CD4-positive, CD25-positive, alpha-beta regulatory T cell (primary cell): ENCODE measurements around the gene DBP. TPM values are rescaled to one million over a fixed set of nuclear protein-coding genes. Genes with fewer than 3 reads are reported as not detected.
A peak's percentile ranks its signal among the peaks of the same experiment; 100 is the strongest.

ENCODE experiments used
- ATAC-seq, 2 donors: fragments of 150-1000 bp; cut with Tn5 transposase; one replicate each; pipeline ENCODE4 v1.10.0; 2021; ENCODE audit warnings: low read depth in 2 of 2, moderate number of reproducible peaks in 2 of 2, moderate library complexity in 1 of 2
- DNase-seq, 3 donors: peaks; one replicate each; pipeline versions ENCODE4 v3.0.0 to v3.0.0-alpha.2; 2012 to 2022; ENCODE audit warnings: mixed read lengths in 1 of 3
- H3K27ac ChIP-seq: one replicate; pipeline ENCODE4 v1.7.0; 2013; ENCODE audit warnings: mild to moderate bottlenecking, low read length; ENCODE audit not compliant: insufficient read depth, poor library complexity, severe bottlenecking
- H3K27me3 ChIP-seq: one replicate; pipeline ENCODE4 v1.7.0; 2013; ENCODE audit warnings: low read length; ENCODE audit not compliant: control insufficient read depth, insufficient read depth
- H3K36me3 ChIP-seq: one replicate; pipeline ENCODE4 v1.7.0; 2013; ENCODE audit warnings: mild to moderate bottlenecking, low read length, moderate library complexity; ENCODE audit not compliant: control insufficient read depth, insufficient read depth
- H3K4me1 ChIP-seq: 2 replicates; pipeline ENCODE4 v1.7.0; 2013; ENCODE audit warnings: mild to moderate bottlenecking, low read length; ENCODE audit not compliant: insufficient read depth, control insufficient read depth, poor library complexity, severe bottlenecking
- H3K4me3 ChIP-seq: one replicate; pipeline ENCODE4 v1.7.0; 2013; ENCODE audit warnings: low read depth, mild to moderate bottlenecking, low read length, moderate library complexity
- H3K9me3 ChIP-seq, 2 experiments: 1 replicate in 1 of 2; 2 replicates in 1 of 2; pipeline ENCODE4 v1.7.0; 2013; ENCODE audit warnings: low read length in 2 of 2, mild to moderate bottlenecking in 1 of 2, moderate library complexity in 1 of 2; ENCODE audit not compliant: control insufficient read depth in 2 of 2
- H3K27ac Mint-ChIP-seq, 3 donors: one replicate each; pipeline ENCODE4 v1.8.0; 2020 to 2022; ENCODE audit warnings: mild to moderate bottlenecking in 3 of 3, mixed read lengths in 3 of 3, moderate library complexity in 2 of 3
- H3K27me3 Mint-ChIP-seq: one replicate; pipeline ENCODE4 v1.8.0; 2022; ENCODE audit warnings: mild to moderate bottlenecking, mixed read lengths
- H3K36me3 Mint-ChIP-seq: one replicate; pipeline ENCODE4 v1.8.0; 2020; ENCODE audit warnings: mixed read lengths
- H3K4me1 Mint-ChIP-seq, 4 donors: one replicate each; pipeline ENCODE4 v1.8.0; 2020 to 2022; ENCODE audit warnings: mixed read lengths in 4 of 4, mild to moderate bottlenecking in 1 of 4
- H3K4me3 Mint-ChIP-seq, 4 donors: one replicate each; pipeline ENCODE4 v1.8.0; 2020 to 2022; ENCODE audit warnings: mild to moderate bottlenecking in 4 of 4, mixed read lengths in 4 of 4, moderate library complexity in 3 of 4
- H3K9me3 Mint-ChIP-seq, 7 donors: one replicate each; pipeline ENCODE4 v1.8.0; 2020 to 2022; ENCODE audit warnings: mixed read lengths in 7 of 7, mild to moderate bottlenecking in 3 of 7, moderate library complexity in 2 of 7
- polyA plus RNA-seq, 4 donors: library from polyadenylated mRNA; unstranded; fragments of 300-500 nt; fragmentation: Illumina TruSeq; gene quantifications; one replicate each; pipeline ENCODE4 v1.2.3, GENCODE V29; 2021
- total RNA-seq: library from RNA; stranded (reverse); gene quantifications from one replicate; pipeline ENCODE4 v1.2.3, GENCODE V29; 2022

DBP gene
- total and polyA plus RNA-seq, 5 donors from 2014 or later, result 37.7 to 96.6 (median 85.3) TPM

- H3K9me3 Mint-ChIP-seq, result no peaks in the 10 kb centered on the region
- no peak overlapping the region for H3K4me3 ChIP-seq
- H3K27ac ChIP-seq, result no peak overlapping the region
- H3K36me3 ChIP-seq, result no peaks in the 10 kb centered on the region
- peaks cover 0 to 6% (median 5%) of the 10 kb centered on the region in 4 donors for H3K4me1 Mint-ChIP-seq
- H3K4me1 ChIP-seq, result peaks cover 7% of the 10 kb centered on the region
- H3K36me3 Mint-ChIP-seq, result no peaks in the 10 kb centered on the region
- H3K27ac Mint-ChIP-seq, result no peak overlapping the region
- no peaks in the 10 kb centered on the region for H3K9me3 ChIP-seq
- H3K27me3 Mint-ChIP-seq, result peaks cover 1% of the 10 kb centered on the region
- DNase-seq, result no peak
- no peak overlapping the region for H3K4me3 Mint-ChIP-seq
- no peaks in the 10 kb centered on the region for H3K27me3 ChIP-seq
- ATAC-seq, result no peak
Measured at GRCh38 chr19:48678201-48678600, 41.0 kb upstream of the DBP start.

- ATAC-seq (no peak), DNase-seq (no peak)
- H3K27ac Mint-ChIP-seq, result no peak overlapping the region
- no peak overlapping the region for H3K4me3 Mint-ChIP-seq
- H3K27me3 ChIP-seq, result no peaks in the 10 kb centered on the region
- H3K4me3 ChIP-seq, result no peak overlapping the region
- peaks cover 7% of the 10 kb centered on the region for H3K4me1 ChIP-seq
- H3K27me3 Mint-ChIP-seq, result no peaks in the 10 kb centered on the region
- H3K36me3 ChIP-seq, result no peaks in the 10 kb centered on the region
- no peaks in the 10 kb centered on the region for H3K36me3 Mint-ChIP-seq
- H3K4me1 Mint-ChIP-seq, result peaks cover 0 to 6% (median 5%) of the 10 kb centered on the region in 4 donors
- H3K9me3 ChIP-seq, result no peaks in the 10 kb centered on the region
- no peak overlapping the region for H3K27ac ChIP-seq
- H3K9me3 Mint-ChIP-seq, result no peaks in the 10 kb centered on the region
Measured at GRCh38 chr19:48676887-48677286, 39.7 kb upstream of the DBP start.

GRCh38 chr19:48676487-48676886, 39.3 kb upstream of the DBP start:
- no peaks in the 10 kb centered on the region for H3K27me3 Mint-ChIP-seq
- H3K27ac Mint-ChIP-seq, result no peak overlapping the region
- Histone ChIP-seq H3K27ac (no peak overlapping the region), H3K9me3 (no peaks in the 10 kb centered on the region), H3K27me3 (no peaks in the 10 kb centered on the region), H3K4me3 (no peak overlapping the region), H3K36me3 (no peaks in the 10 kb centered on the region), H3K4me1 (peaks cover 7% of the 10 kb centered on the region)
- ATAC-seq, result no peak
- no peaks in the 10 kb centered on the region for H3K36me3 Mint-ChIP-seq
- no peak for DNase-seq
- H3K9me3 Mint-ChIP-seq, result no peaks in the 10 kb centered on the region
- peaks cover 0 to 6% (median 5%) of the 10 kb centered on the region in 4 donors for H3K4me1 Mint-ChIP-seq
- H3K4me3 Mint-ChIP-seq, result no peak overlapping the region

DNA sequence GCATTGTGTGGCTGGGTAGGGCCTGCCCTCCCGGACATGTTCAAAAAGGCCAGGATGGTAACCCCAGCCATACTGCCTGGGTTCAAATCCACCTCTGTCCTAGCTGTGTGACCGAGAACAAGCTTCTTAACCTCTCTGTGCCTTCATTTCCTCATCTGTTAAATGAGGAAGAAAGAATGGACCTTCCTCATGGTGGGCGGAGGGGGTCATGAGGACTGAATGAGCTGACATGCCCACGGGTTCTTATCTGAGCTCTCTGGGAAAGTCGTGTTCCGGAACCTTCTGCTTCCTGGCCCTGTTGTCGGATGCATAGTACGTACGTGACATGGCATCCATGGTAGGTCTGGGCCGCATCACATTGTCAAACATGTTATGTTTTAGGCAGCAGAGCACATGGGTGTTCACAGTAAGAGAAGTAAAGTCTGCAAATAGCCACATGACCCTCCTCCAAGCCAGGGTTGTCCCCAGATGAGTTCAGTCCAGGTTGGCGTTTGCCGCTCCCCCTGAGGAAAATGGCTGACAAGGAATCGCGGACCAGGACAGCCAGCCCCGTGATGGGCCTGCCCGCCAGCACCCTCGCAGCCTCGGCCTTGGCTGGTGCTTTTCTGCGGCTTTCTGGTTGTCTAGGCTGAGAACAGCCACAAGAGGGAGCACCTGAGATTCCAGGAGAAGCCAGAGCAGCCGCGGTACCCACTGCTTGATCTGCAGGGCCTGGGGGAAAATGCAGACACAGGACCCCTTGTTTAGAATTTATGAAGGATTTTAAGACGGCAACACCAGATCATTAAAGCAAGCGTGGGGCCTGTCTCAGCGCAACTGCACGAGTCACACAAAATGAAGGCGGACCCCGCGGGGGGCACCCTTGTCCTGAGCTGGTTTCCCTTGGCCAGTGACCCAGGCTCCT, 38.0 kb upstream of the DBP start:
- peak; percentile 57 to 82 (median 80) for DNase-seq
- H3K27me3 ChIP-seq, result no peaks in the 10 kb centered on the region
- Mint-ChIP-seq H3K36me3 (no peaks in the 10 kb centered on the region), H3K27me3 (no peaks in the 10 kb centered on the region), H3K9me3 (no peaks in the 10 kb centered on the region), H3K27ac (peak overlapping the region in 2 of 3 donors; percentile 63 to 86), H3K4me3 (no peak overlapping the region), H3K4me1 (peaks cover 0 to 6% (median 5%) of the 10 kb centered on the region in 4 donors)
- H3K4me3 ChIP-seq, result no peak overlapping the region
- H3K36me3 ChIP-seq, result no peaks in the 10 kb centered on the region
- no peaks in the 10 kb centered on the region for H3K9me3 ChIP-seq
- ATAC-seq, result peak; percentile 75 to 81
- H3K4me1 ChIP-seq, result peaks cover 7% of the 10 kb centered on the region
- H3K27ac ChIP-seq, result no peak overlapping the region

DNA sequence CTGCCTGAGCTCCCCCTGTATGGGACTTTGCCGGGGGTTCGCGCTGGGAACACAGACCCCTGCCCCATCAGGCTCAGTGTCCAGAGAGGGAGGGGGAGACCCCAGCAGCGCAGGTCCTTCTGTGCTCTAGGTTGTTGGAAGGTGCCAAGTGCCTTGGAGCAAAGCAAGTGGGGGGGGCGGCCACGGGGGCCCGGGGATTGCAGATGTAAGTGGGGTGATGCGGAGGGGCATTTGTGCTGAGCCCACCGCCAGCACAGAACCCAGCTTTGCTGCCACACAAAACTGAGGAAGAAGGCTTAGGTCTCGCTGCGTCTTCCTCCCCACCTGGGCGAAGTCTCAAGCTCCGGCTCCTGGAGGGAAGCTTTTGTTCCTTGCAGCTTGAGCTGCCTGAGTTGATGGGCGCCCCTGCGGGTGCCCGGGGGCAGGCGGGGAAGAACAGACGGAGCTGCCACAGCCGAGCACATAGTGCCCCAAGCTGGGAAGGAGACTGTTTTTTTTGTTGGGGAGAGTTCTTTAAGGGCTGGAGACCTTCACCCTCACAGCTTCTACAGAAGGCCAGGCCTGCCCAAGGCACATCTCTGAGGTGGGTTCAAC, 37.1 kb upstream of the DBP start:
- Mint-ChIP-seq H3K4me3 (no peak overlapping the region), H3K9me3 (no peaks in the 10 kb centered on the region), H3K27me3 (no peaks in the 10 kb centered on the region), H3K27ac (no peak overlapping the region), H3K4me1 (peaks cover 0 to 6% (median 5%) of the 10 kb centered on the region in 4 donors), H3K36me3 (no peaks in the 10 kb centered on the region)
- ATAC-seq (no peak), DNase-seq (no peak)
- peaks cover 7% of the 10 kb centered on the region for H3K4me1 ChIP-seq
- H3K27me3 ChIP-seq, result no peaks in the 10 kb centered on the region
- no peak overlapping the region for H3K4me3 ChIP-seq
- no peaks in the 10 kb centered on the region for H3K36me3 ChIP-seq
- H3K9me3 ChIP-seq, result no peaks in the 10 kb centered on the region
- no peak overlapping the region for H3K27ac ChIP-seq

DNA sequence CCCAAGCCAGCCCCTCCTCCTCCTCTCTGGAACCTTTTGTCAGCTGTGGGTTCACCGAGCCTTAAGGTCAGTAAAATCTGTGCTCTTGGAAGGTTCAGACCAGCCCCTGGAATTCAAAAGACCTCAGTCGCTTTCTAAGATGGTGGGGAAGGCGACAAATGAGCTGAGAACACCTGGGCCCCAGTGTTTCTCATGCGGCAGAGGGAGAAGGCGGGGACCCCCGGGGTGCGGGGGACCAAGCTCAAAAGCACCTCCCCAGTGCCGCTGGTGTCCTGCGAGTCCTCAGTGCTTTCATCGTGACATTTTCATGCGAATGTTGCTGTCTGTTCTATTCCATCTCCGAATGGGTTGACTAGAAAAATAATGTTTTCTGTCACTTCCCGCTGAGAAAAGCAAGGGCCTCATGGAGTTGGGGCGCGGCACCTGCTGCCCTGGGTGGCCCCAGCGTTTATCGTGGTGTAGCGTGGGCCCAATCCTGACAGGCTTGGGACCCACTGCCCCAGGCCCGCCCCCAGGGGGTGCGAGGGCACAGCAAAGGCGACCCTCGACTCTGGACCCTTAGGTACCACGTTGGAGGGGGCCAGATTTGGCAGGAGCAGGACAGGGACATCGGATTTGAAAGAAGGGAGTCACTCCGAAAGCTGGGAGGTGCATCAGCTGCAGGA, 36.4 kb upstream of the DBP start:
- Histone ChIP-seq H3K27me3 (no peaks in the 10 kb centered on the region), H3K4me3 (no peak overlapping the region), H3K9me3 (no peaks in the 10 kb centered on the region), H3K36me3 (no peaks in the 10 kb centered on the region), H3K27ac (no peak overlapping the region), H3K4me1 (peaks cover 7% of the 10 kb centered on the region)
- no peaks in the 10 kb centered on the region for H3K27me3 Mint-ChIP-seq
- H3K27ac Mint-ChIP-seq, result no peak overlapping the region
- DNase-seq, result no peak
- H3K9me3 Mint-ChIP-seq, result no peaks in the 10 kb centered on the region
- H3K36me3 Mint-ChIP-seq, result no peaks in the 10 kb centered on the region
- H3K4me1 Mint-ChIP-seq, result peaks cover 0 to 6% (median 5%) of the 10 kb centered on the region in 4 donors
- ATAC-seq, result no peak
- H3K4me3 Mint-ChIP-seq, result no peak overlapping the region

DNA sequence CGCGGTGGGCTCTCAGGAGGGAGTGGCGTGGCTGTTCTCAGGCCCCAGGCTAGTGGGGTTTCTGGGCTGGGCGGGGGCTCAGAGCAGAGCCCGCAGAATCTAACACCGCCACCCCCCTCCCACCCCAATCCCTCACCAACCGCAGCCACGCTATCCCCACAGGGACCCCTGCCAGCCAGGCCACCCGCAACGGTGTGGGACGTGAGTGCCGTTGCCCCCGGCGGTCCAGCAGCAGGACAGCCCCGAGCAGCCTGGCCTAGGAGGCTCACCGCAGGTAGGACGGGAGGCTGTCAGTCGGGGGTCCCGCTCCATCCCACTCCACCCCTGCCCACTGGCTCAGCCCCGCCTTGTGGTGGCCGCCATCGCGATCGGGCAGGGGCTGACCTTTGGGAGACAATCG, 35.8 kb upstream of the DBP start, which contains the start of gene NTN5:
Gene NTN5 (minus strand): TSS at position 24 of the 400 bp plus-strand sequence. CDS start 2,031 bp downstream, outside the sequence.
- no peaks in the 10 kb centered on the region for H3K36me3 ChIP-seq
- Mint-ChIP-seq H3K36me3 (no peaks in the 10 kb centered on the region), H3K27ac (no peak within 1 kb of the TSS), H3K4me1 (peaks cover 0 to 6% (median 5%) of the 10 kb centered on the region in 4 donors), H3K9me3 (no peaks in the 10 kb centered on the region), H3K4me3 (peak within 1 kb of the TSS in 1 of 4 donors; percentile 2), H3K27me3 (no peaks in the 10 kb centered on the region)
- H3K4me3 ChIP-seq, result no peak within 1 kb of the TSS
- ATAC-seq (no peak), DNase-seq (no peak)
- H3K9me3 ChIP-seq, result no peaks in the 10 kb centered on the region
- H3K4me1 ChIP-seq, result peaks cover 7% of the 10 kb centered on the region
- H3K27me3 ChIP-seq, result no peaks in the 10 kb centered on the region
- H3K27ac ChIP-seq, result no peak within 1 kb of the TSS
